Cardiac fibroblast (primary cell): ENCODE data around the gene TMEM237.
A peak's percentile ranks its signal among the peaks of the same experiment; 100 is the strongest.

Experiments used
- DNase-seq, 2 donors: peaks; one replicate each; pipeline versions ENCODE4 v3.0.0 to v3.0.0-alpha.2; 2010; ENCODE audit warnings: low read depth in 2 of 2
- H3K4me3 ChIP-seq, 2 donors: replicated peaks in 1 of 2; 1 replicate in 1 of 2; 2 replicates in 1 of 2; pipeline ENCODE4 v1.5.1; 2011; ENCODE audit warnings: low read depth in 2 of 2, low read length in 2 of 2, mild to moderate bottlenecking in 2 of 2, moderate library complexity in 1 of 2
- TF ChIP-seq, protein P1 (sequence below): IDR thresholded peaks from one replicate; pipeline ENCODE4 v1.5.1; 2011; ENCODE audit warnings: low read depth, mild to moderate bottlenecking, low read length, inconsistent platforms

The TMEM237 gene

DNA sequence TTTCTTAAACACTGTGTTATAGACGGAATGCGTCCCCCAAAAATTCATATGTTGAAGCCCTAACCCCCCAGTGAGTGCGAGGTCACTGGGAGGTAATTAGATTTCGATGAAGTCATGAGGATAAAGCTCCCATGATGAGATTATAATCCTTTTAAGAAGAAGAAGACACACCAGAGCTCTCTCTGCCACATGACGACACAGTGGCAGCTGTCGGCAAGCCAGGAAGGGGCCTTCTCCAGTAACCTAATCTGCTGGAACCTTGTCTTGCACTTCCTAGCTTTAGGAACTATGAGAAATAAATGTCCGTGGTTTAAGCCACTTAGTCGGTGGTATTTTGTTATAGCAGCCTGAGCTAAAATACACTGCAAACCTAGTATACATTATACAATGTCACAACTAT, 12.3 kb downstream of the TMEM237 start:
- no peak overlapping the region for H3K4me3 ChIP-seq
- no peak for DNase-seq
- TF ChIP-seq, protein P1, sequence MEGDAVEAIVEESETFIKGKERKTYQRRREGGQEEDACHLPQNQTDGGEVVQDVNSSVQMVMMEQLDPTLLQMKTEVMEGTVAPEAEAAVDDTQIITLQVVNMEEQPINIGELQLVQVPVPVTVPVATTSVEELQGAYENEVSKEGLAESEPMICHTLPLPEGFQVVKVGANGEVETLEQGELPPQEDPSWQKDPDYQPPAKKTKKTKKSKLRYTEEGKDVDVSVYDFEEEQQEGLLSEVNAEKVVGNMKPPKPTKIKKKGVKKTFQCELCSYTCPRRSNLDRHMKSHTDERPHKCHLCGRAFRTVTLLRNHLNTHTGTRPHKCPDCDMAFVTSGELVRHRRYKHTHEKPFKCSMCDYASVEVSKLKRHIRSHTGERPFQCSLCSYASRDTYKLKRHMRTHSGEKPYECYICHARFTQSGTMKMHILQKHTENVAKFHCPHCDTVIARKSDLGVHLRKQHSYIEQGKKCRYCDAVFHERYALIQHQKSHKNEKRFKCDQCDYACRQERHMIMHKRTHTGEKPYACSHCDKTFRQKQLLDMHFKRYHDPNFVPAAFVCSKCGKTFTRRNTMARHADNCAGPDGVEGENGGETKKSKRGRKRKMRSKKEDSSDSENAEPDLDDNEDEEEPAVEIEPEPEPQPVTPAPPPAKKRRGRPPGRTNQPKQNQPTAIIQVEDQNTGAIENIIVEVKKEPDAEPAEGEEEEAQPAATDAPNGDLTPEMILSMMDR, result no peak

DNA sequence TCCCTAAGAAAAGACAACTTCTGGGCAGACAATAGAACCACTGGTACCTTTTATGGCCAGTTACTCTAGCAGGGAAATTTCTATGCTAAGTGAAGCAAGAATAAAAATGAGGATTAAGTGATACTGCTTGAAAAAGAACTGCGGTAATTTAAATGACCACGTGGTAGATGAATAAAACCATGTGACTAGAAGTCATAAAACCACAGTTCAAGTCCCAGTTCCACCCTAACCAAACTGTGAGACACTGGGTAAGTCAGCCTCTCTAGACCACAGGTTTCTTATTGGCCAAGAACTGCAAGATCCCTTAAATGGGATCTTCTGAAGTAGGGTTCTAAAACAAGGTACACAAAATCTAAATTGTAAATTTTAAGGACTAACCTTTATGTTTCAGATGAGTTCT, 12.7 kb downstream of the TMEM237 start:
- no peak for DNase-seq
- H3K4me3 ChIP-seq, result no peak overlapping the region
- TF ChIP-seq, protein P1, result no peak

DNA sequence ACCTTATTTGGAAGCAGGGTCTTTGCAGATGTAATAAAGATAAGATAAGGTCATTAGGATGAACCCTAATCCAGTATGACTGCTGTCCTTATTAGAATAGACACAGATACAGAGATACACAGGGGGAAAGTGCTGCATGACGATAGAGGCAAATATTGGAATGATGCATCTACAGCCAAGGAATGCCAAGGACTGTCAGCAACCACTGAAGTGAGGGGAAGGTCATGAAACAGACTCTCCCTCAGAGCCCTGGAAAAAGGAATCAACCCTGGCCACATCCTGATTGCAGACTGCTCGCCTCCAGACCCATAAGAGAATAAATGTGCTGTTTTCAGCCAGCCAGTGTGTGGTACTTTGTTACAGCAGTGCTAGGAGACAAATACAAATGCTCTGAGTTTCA, 14.8 kb downstream of the TMEM237 start:
- TF ChIP-seq, protein P1, result no peak
- no peak overlapping the region for H3K4me3 ChIP-seq
- peak in 1 of 2 donors; percentile 10 for DNase-seq

DNA sequence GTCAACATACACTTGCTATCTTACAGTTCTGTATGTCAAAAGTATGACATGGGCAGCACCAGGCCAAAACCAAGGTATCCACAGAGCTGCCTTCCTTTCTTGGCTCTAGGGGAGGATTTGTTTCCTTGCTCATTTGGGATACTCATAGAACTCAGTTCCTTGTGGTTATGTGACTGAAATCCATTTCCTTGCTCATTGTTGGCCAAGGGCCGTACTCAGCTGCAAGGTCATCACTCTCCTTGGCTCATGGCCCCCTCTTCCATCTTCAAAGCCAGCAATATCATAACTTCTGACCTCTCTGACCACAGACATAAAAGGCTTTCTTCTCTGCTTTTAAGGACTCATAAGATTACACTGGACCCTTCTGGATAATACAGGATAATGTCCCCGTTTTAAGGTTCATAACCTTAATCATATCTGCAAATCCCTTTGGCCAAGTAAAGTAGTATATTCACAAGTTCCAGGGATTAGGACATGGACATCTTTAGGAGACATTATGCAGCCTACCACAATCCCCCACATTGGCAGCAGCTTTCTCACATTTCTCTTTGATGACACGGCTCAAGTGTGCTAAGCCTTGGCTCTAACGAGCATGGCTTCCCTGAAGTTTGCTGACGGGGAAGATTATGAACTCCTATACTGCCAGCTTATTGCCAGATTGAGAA, 20.9 kb downstream of the TMEM237 start:
- TF ChIP-seq, protein P1, result no peak

DNA sequence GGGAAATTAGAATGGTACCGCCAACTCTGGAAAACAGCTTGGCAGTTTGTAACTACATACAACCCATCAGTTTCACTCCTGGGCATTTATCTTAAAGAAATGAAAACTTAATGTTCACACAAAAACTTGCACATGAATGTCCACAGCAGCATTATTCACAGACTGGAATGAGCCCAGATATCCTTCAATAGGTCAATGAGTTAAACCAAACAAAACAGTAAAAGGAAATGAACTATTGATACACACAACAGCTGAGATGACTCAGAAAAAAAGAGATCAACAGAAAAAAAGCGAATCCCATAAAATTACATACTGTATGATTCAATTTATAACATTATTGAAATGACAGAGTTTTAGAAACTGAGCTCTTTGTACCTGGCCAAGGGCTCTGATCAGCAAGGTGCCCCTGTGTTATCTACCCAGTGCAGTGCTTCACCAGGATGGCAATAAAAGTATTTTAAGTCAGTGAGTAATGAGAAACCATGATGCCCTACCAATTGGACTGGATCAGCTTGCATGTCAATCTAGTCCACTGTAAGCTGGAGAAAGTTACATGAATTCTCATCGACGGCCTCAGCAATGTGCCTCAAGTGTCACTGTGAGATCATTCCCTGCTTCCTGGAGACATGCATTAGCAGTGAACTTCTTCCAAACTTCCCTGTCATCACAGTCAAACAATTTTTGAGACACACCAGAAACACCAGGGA, 21.9 kb downstream of the TMEM237 start:
- H3K4me3 ChIP-seq, result no peak overlapping the region

More for the DNA sequence above, 20.9 kb downstream of the TMEM237 start:
- H3K4me3 ChIP-seq, result no peak overlapping the region
- peak in 1 of 2 donors; percentile 39 for DNase-seq

DNA sequence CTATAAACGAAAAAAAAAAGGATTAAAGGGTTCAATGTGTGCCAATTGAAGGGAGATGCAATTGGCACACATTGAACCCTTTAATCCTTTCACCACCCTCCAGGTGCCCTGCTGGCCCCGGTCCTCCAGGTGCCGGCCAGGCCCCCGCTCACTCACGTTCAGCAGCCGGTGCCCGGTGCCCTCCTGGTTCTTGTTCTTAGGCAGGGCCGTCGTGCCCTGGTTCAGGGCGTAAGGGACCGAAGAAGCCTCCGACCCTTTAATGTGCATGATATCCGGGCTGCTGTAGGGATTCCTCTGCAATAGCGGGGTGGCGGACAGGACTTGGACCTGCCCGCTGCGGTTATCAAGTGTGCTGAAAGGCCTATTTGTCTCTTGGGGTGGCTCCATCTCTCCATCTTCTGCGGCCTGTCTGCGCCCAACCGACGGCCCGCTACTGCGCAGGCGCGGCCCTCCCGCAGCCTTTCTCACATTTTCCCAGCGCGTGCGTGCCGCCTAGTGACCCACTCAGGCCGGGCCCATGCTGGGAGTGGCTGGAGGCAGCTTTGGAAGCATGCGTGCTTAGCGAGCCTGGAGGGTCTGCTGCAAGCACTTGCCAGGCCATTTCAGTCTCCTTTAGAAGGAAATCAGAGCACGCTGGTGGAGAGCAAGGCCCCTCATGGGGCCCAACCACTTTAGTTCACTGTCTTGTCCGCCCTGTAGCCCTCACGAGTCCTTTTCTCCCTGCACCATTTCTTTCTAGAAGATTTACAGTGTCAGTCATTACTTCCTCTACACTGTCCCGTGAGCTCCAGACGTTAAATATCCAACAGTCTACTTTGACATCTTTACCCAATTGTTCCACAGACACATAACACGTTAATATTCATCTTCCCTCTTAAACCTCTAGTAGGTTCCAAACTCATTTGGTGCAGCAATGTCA, 24.3 kb downstream of the TMEM237 start:
- TF ChIP-seq, protein P1, result peak; percentile 52
- H3K4me3 ChIP-seq, result peak overlapping the region; percentile 24 to 45
- DNase-seq, result peak; percentile 83 to 85

More for the DNA sequence above, 21.9 kb downstream of the TMEM237 start:
- peak in 1 of 2 donors; percentile 61 for DNase-seq
- TF ChIP-seq, protein P1, result no peak
